Lower lobe of right lung (tissue), 2 donors: ENCODE measurements around the gene KISS1. TPM values are rescaled to one million over a fixed set of nuclear protein-coding genes. Genes with fewer than 3 reads are reported as not detected.

Experiments
- ATAC-seq, 2 donors: fragments of 200-7000 bp; cut with Tn5 transposase; one replicate each; pipeline ENCODE4 v1.9.1; 2020 to 2022; ENCODE audit warnings: mild to moderate bottlenecking in 2 of 2, moderate library complexity in 2 of 2
- DNase-seq: peaks from one replicate; pipeline ENCODE4 v3.0.0-alpha.2; 2020
- H3K27ac ChIP-seq: fragments of 200-600 bp; one replicate; pipeline ENCODE4 v1.8.0; 2022
- H3K27me3 ChIP-seq: fragments of 200-600 bp; one replicate; pipeline ENCODE4 v1.8.0; 2022; ENCODE audit warnings: low read depth
- H3K36me3 ChIP-seq: fragments of 200-600 bp; one replicate; pipeline ENCODE4 v1.8.0; 2022; ENCODE audit warnings: mild to moderate bottlenecking
- H3K4me1 ChIP-seq: fragments of 200-600 bp; one replicate; pipeline ENCODE4 v1.8.0; 2022
- H3K4me3 ChIP-seq: fragments of 200-600 bp; one replicate; pipeline ENCODE4 v1.8.0; 2022; ENCODE audit warnings: mild to moderate bottlenecking
- H3K9me3 ChIP-seq: fragments of 200-600 bp; one replicate; pipeline ENCODE4 v1.8.0; 2022
- intact Hi-C: fragments of 100-400 bp; cut with DNase I; formaldehyde crosslinking; loops from one replicate; pipeline ENCODE4 v1.11.0; 2022
- total RNA-seq: library from RNA; stranded (reverse); fragmentation: NEBNext Ultra II Directional; extraction: Animal tissue kit (Norgen Biotek cat#: 25700); gene quantifications from one replicate; pipeline ENCODE4 v1.2.1, GENCODE V29; 2021
- TF ChIP-seq, protein P1 (sequence below): fragments of 200-600 bp; IDR thresholded peaks from one replicate; pipeline ENCODE4 v1.8.0; 2022; ENCODE audit warnings: antibody characterized with exemption, mild to moderate bottlenecking
- donor health status: DM: no; HTN: yes; CAD: no; lungs with severe emphysema.

The KISS1 gene
- total RNA-seq, 1 donor from 2014 or later: not detected

- no peaks in the 10 kb centered on the region for H3K9me3 ChIP-seq
- TF ChIP-seq, protein P1, sequence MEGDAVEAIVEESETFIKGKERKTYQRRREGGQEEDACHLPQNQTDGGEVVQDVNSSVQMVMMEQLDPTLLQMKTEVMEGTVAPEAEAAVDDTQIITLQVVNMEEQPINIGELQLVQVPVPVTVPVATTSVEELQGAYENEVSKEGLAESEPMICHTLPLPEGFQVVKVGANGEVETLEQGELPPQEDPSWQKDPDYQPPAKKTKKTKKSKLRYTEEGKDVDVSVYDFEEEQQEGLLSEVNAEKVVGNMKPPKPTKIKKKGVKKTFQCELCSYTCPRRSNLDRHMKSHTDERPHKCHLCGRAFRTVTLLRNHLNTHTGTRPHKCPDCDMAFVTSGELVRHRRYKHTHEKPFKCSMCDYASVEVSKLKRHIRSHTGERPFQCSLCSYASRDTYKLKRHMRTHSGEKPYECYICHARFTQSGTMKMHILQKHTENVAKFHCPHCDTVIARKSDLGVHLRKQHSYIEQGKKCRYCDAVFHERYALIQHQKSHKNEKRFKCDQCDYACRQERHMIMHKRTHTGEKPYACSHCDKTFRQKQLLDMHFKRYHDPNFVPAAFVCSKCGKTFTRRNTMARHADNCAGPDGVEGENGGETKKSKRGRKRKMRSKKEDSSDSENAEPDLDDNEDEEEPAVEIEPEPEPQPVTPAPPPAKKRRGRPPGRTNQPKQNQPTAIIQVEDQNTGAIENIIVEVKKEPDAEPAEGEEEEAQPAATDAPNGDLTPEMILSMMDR: no peak
- no peak for ATAC-seq
- DNase-seq: no peak
- no peak overlapping the region for H3K27ac ChIP-seq
- H3K4me1 ChIP-seq: peaks cover 11% of the 10 kb centered on the region
- intact Hi-C loops: no loop called here
- no peaks in the 10 kb centered on the region for H3K36me3 ChIP-seq
- no peak overlapping the region for H3K4me3 ChIP-seq
- peaks cover 20% of the 10 kb centered on the region for H3K27me3 ChIP-seq
These were observed 2.2 kb downstream of the KISS1 start for GRCh38 chr1:204194080-204194479.

GRCh38 chr1:204192589-204193352, 3.5 kb downstream of the KISS1 start:
- TF ChIP-seq, protein P1: no peak
- ATAC-seq (peak; percentile 9 to 32), DNase-seq (no peak)
- no peak overlapping the region for H3K27ac ChIP-seq
- no peaks in the 10 kb centered on the region for H3K9me3 ChIP-seq
- no peaks in the 10 kb centered on the region for H3K36me3 ChIP-seq
- H3K4me3 ChIP-seq: no peak overlapping the region
- H3K4me1 ChIP-seq: peaks cover 11% of the 10 kb centered on the region
- intact Hi-C loops: no loop called here
- H3K27me3 ChIP-seq: peaks cover 32% of the 10 kb centered on the region

- DNase-seq (no peak), ATAC-seq (no peak)
- peaks cover 11% of the 10 kb centered on the region for H3K4me1 ChIP-seq
- TF ChIP-seq, protein P1: no peak
- no peaks in the 10 kb centered on the region for H3K9me3 ChIP-seq
- no peak overlapping the region for H3K4me3 ChIP-seq
- H3K27ac ChIP-seq: no peak overlapping the region
- H3K36me3 ChIP-seq: no peaks in the 10 kb centered on the region
- intact Hi-C loops: no loop called here
- peaks cover 37% of the 10 kb centered on the region for H3K27me3 ChIP-seq
These were observed 4.2 kb downstream of the KISS1 start for GRCh38 chr1:204192046-204192445.

- H3K4me1 ChIP-seq: peaks cover 11% of the 10 kb centered on the region
- H3K4me3 ChIP-seq: no peak overlapping the region
- TF ChIP-seq, protein P1: no peak
- no peaks in the 10 kb centered on the region for H3K9me3 ChIP-seq
- no peak overlapping the region for H3K27ac ChIP-seq
- ATAC-seq: no peak
- intact Hi-C loops: no loop called here
- H3K27me3 ChIP-seq: peaks cover 42% of the 10 kb centered on the region
- H3K36me3 ChIP-seq: no peaks in the 10 kb centered on the region
- DNase-seq: no peak
These were observed 4.8 kb downstream of the KISS1 start for GRCh38 chr1:204191456-204191855.

DNA sequence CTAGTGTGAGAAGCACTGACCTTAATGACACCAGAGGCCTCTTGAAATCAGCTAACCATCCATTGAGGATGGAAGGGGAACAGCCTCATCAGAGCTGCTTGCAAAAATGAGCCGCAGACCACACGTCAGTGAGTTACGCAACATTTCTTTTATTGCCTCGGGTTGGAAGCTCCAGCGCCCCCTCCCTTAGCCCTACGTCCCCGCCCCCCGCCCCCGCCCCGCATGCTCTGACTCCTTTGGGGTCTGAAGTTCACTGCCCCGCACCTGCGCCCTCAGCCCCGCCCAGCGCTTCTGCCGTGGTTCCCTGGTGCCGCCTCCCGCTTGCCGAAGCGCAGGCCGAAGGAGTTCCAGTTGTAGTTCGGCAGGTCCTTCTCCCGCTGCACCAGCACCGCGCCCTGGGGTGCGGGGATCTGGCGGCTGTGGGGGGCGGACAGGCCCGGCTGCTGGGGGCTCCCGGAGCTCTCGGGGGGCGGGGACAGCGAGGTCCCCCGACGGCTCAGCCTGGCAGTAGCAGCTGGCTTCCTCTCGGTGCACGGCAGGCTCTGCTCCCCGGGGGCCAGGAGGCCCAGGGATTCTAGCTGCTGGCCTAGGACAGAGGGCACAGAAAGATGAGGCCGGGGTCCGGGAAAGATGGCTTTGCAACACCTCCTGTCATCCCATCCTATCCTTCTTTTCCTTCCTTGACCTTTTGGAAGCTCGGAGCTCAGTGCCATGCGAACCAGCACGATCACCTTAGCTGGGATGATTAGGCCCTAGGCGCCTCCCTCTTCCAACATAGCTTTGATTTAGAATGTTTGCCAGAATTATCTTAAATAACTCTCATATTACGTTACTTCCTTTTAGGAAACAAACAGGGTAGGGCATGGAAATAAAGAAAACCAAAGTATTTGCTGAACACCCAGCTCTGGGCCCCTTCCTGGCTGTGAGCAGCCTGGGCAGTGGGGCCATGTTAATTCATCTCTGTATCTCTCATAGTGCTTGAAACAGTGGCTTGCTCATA, 5.8 kb downstream of the KISS1 start:
- DNase-seq (no peak), ATAC-seq (peak; percentile 41 to 57)
- Histone ChIP-seq H3K27me3 (peaks cover 50% of the 10 kb centered on the region), H3K36me3 (no peaks in the 10 kb centered on the region), H3K4me1 (peaks cover 11% of the 10 kb centered on the region), H3K27ac (no peak overlapping the region), H3K9me3 (no peaks in the 10 kb centered on the region), H3K4me3 (peak overlapping the region; percentile 30)
- TF ChIP-seq, protein P1: no peak
- intact Hi-C loops: no loop called here
